IMR-90 (cell line): ENCODE measurements around the gene VPS33B. TPM values are rescaled to one million over a fixed set of nuclear protein-coding genes. Genes with fewer than 3 reads are reported as not detected.

Experiments
- ATAC-seq: fragments of 200-7000 bp; cut with Tn5 transposase; 2 replicates; pipeline ENCODE4 v1.9.1; 2020; ENCODE audit warnings: low read depth, mild to moderate bottlenecking, moderate library complexity
- BruUV-seq: library from RNA; stranded (reverse); fragments of 400-500 nt; replicated peaks from 2 replicates; lab custom pipeline; 2021; lab: Mats Ljungman, UMichigan
- CTCF ChIA-PET: fragments of 300-600 bp; formaldehyde crosslinking; extraction: SDS; loops from one replicate; lab custom pipeline; 2021; ENCODE audit warnings: antibody characterized with exemption; lab: Yijun Ruan, JAX
- POLR2A ChIA-PET: fragments of 300-600 bp; sonication (Branson Sonifier 250); formaldehyde crosslinking; loops from one replicate; lab custom pipeline; 2022; ENCODE audit warnings: antibody characterized with exemption; ENCODE audit not compliant: unreplicated experiment; lab: Charles Lee
- DNase-seq: peaks from one replicate; pipeline ENCODE4 v3.0.0; 2013
- H2AFZ ChIP-seq: replicated peaks from 2 replicates; pipeline ENCODE3; 2013; ENCODE audit warnings: low read length, mild to moderate bottlenecking; ENCODE audit not compliant: poor library complexity
- H2AK5ac ChIP-seq: 2 replicates; pipeline ENCODE4 v1.6.1; 2013; ENCODE audit warnings: low read depth, low read length, inconsistent platforms
- H2AK9ac ChIP-seq: replicated peaks from 2 replicates; pipeline ENCODE3; 2013; ENCODE audit warnings: mild to moderate bottlenecking, low read depth, low read length, moderate library complexity; ENCODE audit not compliant: poor library complexity
- H2BK120ac ChIP-seq: 2 replicates; pipeline ENCODE4 v1.6.1; 2013; ENCODE audit warnings: low read depth, low read length, inconsistent platforms
- H2BK15ac ChIP-seq: 3 replicates; pipeline ENCODE4 v1.6.1; 2013; ENCODE audit warnings: low read depth, low read length, inconsistent platforms
- H2BK20ac ChIP-seq: 2 replicates; pipeline ENCODE4 v1.6.1; 2013; ENCODE audit warnings: low read depth, mild to moderate bottlenecking, inconsistent platforms, low read length, moderate library complexity
- H2BK5ac ChIP-seq: 2 replicates; pipeline ENCODE4 v1.6.1; 2013; ENCODE audit warnings: mild to moderate bottlenecking, low read depth, low read length, inconsistent platforms; ENCODE audit not compliant: poor library complexity, severe bottlenecking
- H3K14ac ChIP-seq: replicated peaks from 2 replicates; pipeline ENCODE4 v1.6.1; 2013; ENCODE audit warnings: low read depth, low read length, inconsistent platforms
- H3K18ac ChIP-seq: 2 replicates; pipeline ENCODE4 v1.6.1; 2013; ENCODE audit warnings: low read depth, low read length, control low read depth
- H3K23ac ChIP-seq: 2 replicates; pipeline ENCODE4 v1.6.1; 2013; ENCODE audit warnings: low read depth, low read length, inconsistent platforms
- H3K27ac ChIP-seq: 2 replicates; pipeline ENCODE4 v1.5.1; 2013; ENCODE audit warnings: mild to moderate bottlenecking, control low read depth, low read length; ENCODE audit not compliant: insufficient read depth
- H3K27me3 ChIP-seq: 2 replicates; pipeline ENCODE4 v1.6.1; 2013; ENCODE audit warnings: low read length; ENCODE audit not compliant: control insufficient read depth, insufficient read depth
- H3K36me3 ChIP-seq: 2 replicates; pipeline ENCODE4 v1.6.1; 2013; ENCODE audit warnings: low read length, mixed read lengths; ENCODE audit not compliant: control insufficient read depth, insufficient read depth
- H3K4ac ChIP-seq: 2 replicates; pipeline ENCODE4 v1.6.1; 2013; ENCODE audit warnings: low read depth, low read length, inconsistent platforms
- H3K4me1 ChIP-seq: 2 replicates; pipeline ENCODE4 v1.6.1; 2013; ENCODE audit warnings: low read length, mixed read lengths; ENCODE audit not compliant: control insufficient read depth, insufficient read depth
- H3K4me2 ChIP-seq: 2 replicates; pipeline ENCODE4 v1.6.1; 2013; ENCODE audit warnings: low read depth, mild to moderate bottlenecking, control low read depth, low read length, moderate library complexity
- H3K4me3 ChIP-seq: 2 replicates; pipeline ENCODE4 v1.5.1; 2013; ENCODE audit warnings: low read depth, mild to moderate bottlenecking, control low read depth, low read length, moderate library complexity; ENCODE audit not compliant: insufficient read depth
- H3K56ac ChIP-seq: 2 replicates; pipeline ENCODE4 v1.6.1; 2013; ENCODE audit warnings: low read length, inconsistent platforms; ENCODE audit not compliant: insufficient read depth; ENCODE audit errors: extremely low read depth
- H3K79me1 ChIP-seq, 2 experiments: 2 replicates each; pipeline ENCODE4 v1.6.1; 2013; ENCODE audit warnings: low read length in 2 of 2, inconsistent platforms in 1 of 2, low read depth in 1 of 2
- H3K9ac ChIP-seq: 2 replicates; pipeline ENCODE4 v1.6.1; 2013; ENCODE audit warnings: low read depth, low read length, control low read depth
- H3K9me1 ChIP-seq: 2 replicates; pipeline ENCODE4 v1.6.1; 2013; ENCODE audit warnings: low read length, inconsistent platforms; ENCODE audit not compliant: insufficient read depth
- H3K9me3 ChIP-seq: 2 replicates; pipeline ENCODE4 v1.6.1; 2013; ENCODE audit warnings: low read length; ENCODE audit not compliant: control insufficient read depth, insufficient read depth
- H4K20me1 ChIP-seq: 2 replicates; pipeline ENCODE4 v1.6.1; 2013; ENCODE audit warnings: low read length, inconsistent platforms; ENCODE audit not compliant: insufficient read depth
- H4K5ac ChIP-seq: 2 replicates; pipeline ENCODE4 v1.6.1; 2013; ENCODE audit warnings: mild to moderate bottlenecking, low read depth, low read length, control low read depth
- H4K8ac ChIP-seq, 2 experiments: 2 replicates each; pipeline ENCODE4 v1.6.1; 2013; ENCODE audit warnings: low read depth in 2 of 2, low read length in 2 of 2, control low read depth in 1 of 2, inconsistent platforms in 1 of 2
- H4K91ac ChIP-seq: 2 replicates; pipeline ENCODE4 v1.6.1; 2013; ENCODE audit warnings: low read depth, low read length, inconsistent platforms; ENCODE audit not compliant: insufficient read depth
- MXI1 ChIP-seq: IDR thresholded peaks from 2 replicates; pipeline ENCODE4 v1.6.1; 2012; ENCODE audit warnings: low read depth, mild to moderate bottlenecking, low read length, moderate library complexity, borderline replicate concordance
- WGBS, 2 experiments: methylation state at CpG; one replicate each; pipeline versions ENCODE4 v1.1.5 to v1.1.7; 2013; ENCODE audit warnings: missing lambda C conversion rate in 2 of 2; ENCODE audit not compliant: insufficient read length in 1 of 2; ENCODE audit errors: extremely low coverage in 2 of 2; 5-methylcytosine and 5-hydroxymethylcytosine counted together
- dilution Hi-C: fragments of 300-500 bp; cut with HindIII; formaldehyde crosslinking; loops from one replicate; pipeline ENCODE4 v1.14.3; 2018; ENCODE audit warnings: low sequenced_read_pairs; ENCODE audit not compliant: unreplicated experiment
- in situ Hi-C: fragments of 300-500 bp; cut with MboI; formaldehyde crosslinking; loops from 3 replicates; pipeline ENCODE4 v1.14.3; 2019; ENCODE audit warnings: low sequenced_read_pairs, inconsistent platforms, mixed read lengths
- intact Hi-C: fragments of 100-400 bp; cut with micrococcal nuclease; formaldehyde crosslinking; loops from 2 replicates; pipeline ENCODE4 v1.10.0; 2022
- polyA plus RNA-seq, 3 experiments: library from polyadenylated mRNA; depleted of rRNA; stranded (reverse); fragments of >200 nt; gene quantifications; 2 replicates each; pipeline ENCODE4 v1.2.3, GENCODE V29; 2012; ENCODE audit warnings: low replicate concordance in 1 of 3
- total RNA-seq: library from RNA; depleted of rRNA; stranded (reverse); fragments of >200 nt; gene quantifications from 2 replicates; pipeline ENCODE4 v1.2.3, GENCODE V29; 2012
- TF ChIP-seq, protein P1 (sequence below): conservative IDR thresholded peaks from 2 replicates; pipeline ENCODE4 v1.5.1; 2012; ENCODE audit warnings: mild to moderate bottlenecking, low read depth, low read length, improper control_type of control experiment

The VPS33B gene
- total and polyA plus RNA-seq, 2 of the 4 experiments (the other 2 are of a cell fraction) = 9.0 to 11.3 TPM

GRCh38 chr15:90966262-90966661 lies 56.1 kb downstream of the VPS33B start:
- intact Hi-C loops = no loop called here
- H3K4me1 ChIP-seq = no peaks in the 10 kb centered on the region
- H2AFZ ChIP-seq = no peak overlapping the region
- POLR2A ChIA-PET = no interaction called here
- no peaks in the 10 kb centered on the region for H3K27me3 ChIP-seq
- no peak overlapping the region for H4K5ac ChIP-seq
- no peaks in the 10 kb centered on the region for H3K9me3 ChIP-seq
- no peak overlapping the region for H3K9ac ChIP-seq
- H3K14ac ChIP-seq = no peak overlapping the region
- no peak overlapping the region for H3K4me2 ChIP-seq
- CTCF ChIA-PET = interaction anchor here (0.8 to 1.5 kb wide), 2 partner anchors 10 to 13 kb away, joined by 4 to 5 read pairs; no protein-coding TSS in a partner anchor
- no peak overlapping the region for H4K91ac ChIP-seq
- dilution Hi-C loops = no loop called here
- no peak overlapping the region for H4K8ac ChIP-seq
- no peak overlapping the region for H2BK20ac ChIP-seq
- no peak overlapping the region for H2BK5ac ChIP-seq
- no peak overlapping the region for H3K4me3 ChIP-seq
- no peak overlapping the region for H3K27ac ChIP-seq
- WGBS, 2 experiments = 100% methylated on average over 1 of the region's 9 CpGs; no CpG with 5 or more reads in 1 of the 2 experiments
- no peak overlapping the region for H3K56ac ChIP-seq
- in situ Hi-C loops = no loop called here
- no peak for DNase-seq
- no peak overlapping the region for H2BK15ac ChIP-seq
- H3K9me1 ChIP-seq = 0 out of 2 replicates have a peak, but pooled peaks cover 5% of the 10 kb centered on the region
- H2AK9ac ChIP-seq = no peak overlapping the region
- H2AK5ac ChIP-seq = no peak overlapping the region
- TF ChIP-seq MXI1 = no peak
- TF ChIP-seq, protein P1, sequence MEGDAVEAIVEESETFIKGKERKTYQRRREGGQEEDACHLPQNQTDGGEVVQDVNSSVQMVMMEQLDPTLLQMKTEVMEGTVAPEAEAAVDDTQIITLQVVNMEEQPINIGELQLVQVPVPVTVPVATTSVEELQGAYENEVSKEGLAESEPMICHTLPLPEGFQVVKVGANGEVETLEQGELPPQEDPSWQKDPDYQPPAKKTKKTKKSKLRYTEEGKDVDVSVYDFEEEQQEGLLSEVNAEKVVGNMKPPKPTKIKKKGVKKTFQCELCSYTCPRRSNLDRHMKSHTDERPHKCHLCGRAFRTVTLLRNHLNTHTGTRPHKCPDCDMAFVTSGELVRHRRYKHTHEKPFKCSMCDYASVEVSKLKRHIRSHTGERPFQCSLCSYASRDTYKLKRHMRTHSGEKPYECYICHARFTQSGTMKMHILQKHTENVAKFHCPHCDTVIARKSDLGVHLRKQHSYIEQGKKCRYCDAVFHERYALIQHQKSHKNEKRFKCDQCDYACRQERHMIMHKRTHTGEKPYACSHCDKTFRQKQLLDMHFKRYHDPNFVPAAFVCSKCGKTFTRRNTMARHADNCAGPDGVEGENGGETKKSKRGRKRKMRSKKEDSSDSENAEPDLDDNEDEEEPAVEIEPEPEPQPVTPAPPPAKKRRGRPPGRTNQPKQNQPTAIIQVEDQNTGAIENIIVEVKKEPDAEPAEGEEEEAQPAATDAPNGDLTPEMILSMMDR = no peak
- H3K18ac ChIP-seq = no peak overlapping the region
- no peaks in the 10 kb centered on the region for H4K20me1 ChIP-seq
- BruUV-seq = TSS peak; percentile 83
- H3K36me3 ChIP-seq = peaks cover 33% of the 10 kb centered on the region
- H2BK120ac ChIP-seq = no peak overlapping the region
- no peak overlapping the region for H3K23ac ChIP-seq
- no peak overlapping the region for H3K4ac ChIP-seq
- ATAC-seq = no peak
- H3K79me1 ChIP-seq = peaks cover 8 to 28% of the 10 kb centered on the region in 2 experiments
